HG02852 (cell line): ENCODE results near the gene VTN.

Source experiments
- ATAC-seq: cut with Tn5 transposase; IDR thresholded peaks from one replicate; pipeline ENCODE4 v1.9.1; 2021; ENCODE audit warnings: mild to moderate bottlenecking, moderate library complexity; ENCODE audit not compliant: unreplicated experiment

The VTN gene

GRCh38 chr17:28369684-28370034 is 448 bp downstream of the VTN start:
- no peak for ATAC-seq

GRCh38 chr17:28368915-28369683 is 1.0 kb downstream of the VTN start:
- ATAC-seq = no peak

- no peak for ATAC-seq
Measured at GRCh38 chr17:28368306-28368831, 1.7 kb downstream of the VTN start.

GRCh38 chr17:28367641-28368305 is 2.3 kb downstream of the VTN start:
- ATAC-seq = no peak

GRCh38 chr17:28366605-28367004 is 3.5 kb downstream of the VTN start:
- no peak for ATAC-seq

GRCh38 chr17:28365487-28365886 is 4.6 kb downstream of the VTN start:
- no peak for ATAC-seq

- no peak for ATAC-seq
Measured at GRCh38 chr17:28364665-28365363, 5.3 kb downstream of the VTN start, which contains the start of gene SEBOX. Gene SEBOX, minus strand, starts transcription at chr17:28365199. Its CDS starts 48 bp downstream, at chr17:28365151.

GRCh38 chr17:28363776-28364650 is 6.1 kb downstream of the VTN start:
- no peak for ATAC-seq

- no peak for ATAC-seq
Measured at GRCh38 chr17:28363186-28363585, 6.9 kb downstream of the VTN start.

- no peak for ATAC-seq
Measured at GRCh38 chr17:28357901-28358197, 12.3 kb downstream of the VTN start.

- peak; percentile 95 for ATAC-seq
Measured at GRCh38 chr17:28357061-28357900, 12.8 kb downstream of the VTN start, which contains the start of gene POLDIP2. Gene POLDIP2, minus strand, starts transcription at chr17:28357527. Its CDS starts 79 bp downstream, at chr17:28357448.

GRCh38 chr17:28350271-28350670 is 19.8 kb downstream of the VTN start:
- no peak for ATAC-seq

GRCh38 chr17:28348979-28349378 is 21.1 kb downstream of the VTN start:
- no peak for ATAC-seq

- ATAC-seq = no peak
Measured at GRCh38 chr17:28347261-28347891, 22.7 kb downstream of the VTN start.

- no peak for ATAC-seq
Measured at GRCh38 chr17:28346746-28347246, 23.3 kb downstream of the VTN start.

- no peak for ATAC-seq
Measured at GRCh38 chr17:28346199-28346580, 23.9 kb downstream of the VTN start.

GRCh38 chr17:28345419-28346198 is 24.5 kb downstream of the VTN start:
- ATAC-seq = no peak

GRCh38 chr17:28344435-28344901 is 25.6 kb downstream of the VTN start:
- ATAC-seq = no peak
